HT1080 (cell line): Measurements from ENCODE around the gene FAM163A. TPM values are rescaled to one million over a fixed set of nuclear protein-coding genes. Genes with fewer than 3 reads are reported as not detected.
A peak's percentile ranks its signal among the peaks of the same experiment; 100 is the strongest.
"Not testable (repeated sequence)": the region's sequence is repeated elsewhere in the genome, so short reads cannot be mapped to it uniquely, and the experiment has no call there.

Experiments
- DNase-seq: peaks from one replicate; pipeline ENCODE4 v3.0.0-alpha.2; 2015; ENCODE audit warnings: low read depth
- polyA plus RNA-seq, 2 experiments: library from polyadenylated mRNA; depleted of rRNA; stranded (reverse); fragments of >200 nt; gene quantifications; 2 replicates each; pipeline ENCODE4 v1.2.3, GENCODE V29; 2015
- total RNA-seq: library from RNA; depleted of rRNA; stranded (reverse); fragments of >200 nt; shearing (Covaris generic); gene quantifications from 2 replicates; pipeline ENCODE4 v1.2.3, GENCODE V29; 2014; rRNA removed

Gene FAM163A
- not detected in 2 replicates for total RNA-seq
- polyA plus RNA-seq (2015; cell fraction: cytosol; rRNA removed): not detected in 2 replicates
- 0.03 TPM in 1 of 2 replicates, not detected in the other for polyA plus RNA-seq (2015; cell fraction: nucleus; rRNA removed)

- no peak for DNase-seq
These were observed at the start of gene FAM163A for GRCh38 chr1:179742717-179743678. TSS of gene FAM163A (plus strand) at chr1:179743291. CDS start at chr1:179813098, 69,807 bp downstream.

GRCh38 chr1:179694530-179694929 lies 48.6 kb upstream of the FAM163A start:
- DNase-seq: not testable (repeated sequence)

GRCh38 chr1:179702946-179703539 lies 40.0 kb upstream of the FAM163A start:
- no peak for DNase-seq

- DNase-seq: peak; percentile 16
These were observed 36.7 kb upstream of the FAM163A start for GRCh38 chr1:179706339-179706941.

GRCh38 chr1:179707406-179707805 lies 35.7 kb upstream of the FAM163A start:
- DNase-seq: no peak

- DNase-seq: no peak
These were observed 34.5 kb upstream of the FAM163A start for GRCh38 chr1:179708434-179709195.

GRCh38 chr1:179709841-179710329 lies 33.2 kb upstream of the FAM163A start:
- peak; percentile 25 for DNase-seq

- no peak for DNase-seq
These were observed 28.9 kb upstream of the FAM163A start for GRCh38 chr1:179714159-179714558.

GRCh38 chr1:179714623-179715022 lies 28.5 kb upstream of the FAM163A start:
- no peak for DNase-seq

- no peak for DNase-seq
These were observed 23.8 kb upstream of the FAM163A start for GRCh38 chr1:179719272-179719671.

GRCh38 chr1:179728271-179728670 lies 14.8 kb upstream of the FAM163A start:
- peak; percentile 59 for DNase-seq

- no peak for DNase-seq
These were observed 13.2 kb upstream of the FAM163A start for GRCh38 chr1:179729881-179730280.

GRCh38 chr1:179731643-179732042 lies 11.4 kb upstream of the FAM163A start:
- no peak for DNase-seq

- no peak for DNase-seq
These were observed 800 bp upstream of the FAM163A start for GRCh38 chr1:179742291-179742690.

GRCh38 chr1:179743679-179744400 lies 749 bp downstream of the FAM163A start:
- DNase-seq: no peak

GRCh38 chr1:179744401-179745130 lies 1.5 kb downstream of the FAM163A start:
- DNase-seq: no peak

- no peak for DNase-seq
These were observed 2.1 kb downstream of the FAM163A start for GRCh38 chr1:179745131-179745611.

GRCh38 chr1:179745743-179746142 lies 2.7 kb downstream of the FAM163A start:
- DNase-seq: no peak

GRCh38 chr1:179747611-179748010 lies 4.5 kb downstream of the FAM163A start:
- DNase-seq: no peak
